NCI-H82 (cell line): ENCODE results near the gene GSTM5.
"Not testable (repeated sequence)": the region's sequence is repeated elsewhere in the genome, so short reads cannot be mapped to it uniquely, and the experiment has no call there.

Experiments
- DNase-seq: peaks from one replicate; lab custom pipeline; 2025; lab: John Stamatoyannopoulos, UW

GSTM5 gene

GRCh38 chr1:109697066-109697465, 15.0 kb upstream of the GSTM5 start:
- no peak for DNase-seq

DNA sequence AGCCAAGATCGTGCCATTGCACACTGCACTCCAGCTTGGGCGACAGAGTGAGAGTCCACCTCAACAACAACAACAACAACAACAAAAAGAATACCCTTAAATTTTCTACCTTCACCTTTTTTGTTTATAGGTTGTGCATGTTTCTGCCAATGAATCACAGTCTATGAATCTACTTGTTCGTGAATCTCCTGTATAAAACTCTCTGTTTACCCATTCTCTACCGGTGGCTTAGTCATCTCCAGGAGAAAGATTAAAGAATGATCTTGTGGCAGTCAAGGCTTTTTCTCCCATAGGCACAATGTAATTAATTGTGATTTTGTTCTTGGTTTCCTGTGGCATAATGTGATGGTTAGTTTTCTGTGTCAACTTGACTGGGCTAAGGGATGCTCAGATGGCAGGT, 14.2 kb upstream of the GSTM5 start:
- not testable (repeated sequence) for DNase-seq

- DNase-seq: not testable (repeated sequence)
These were observed 9.1 kb upstream of the GSTM5 start for GRCh38 chr1:109702940-109703339.

GRCh38 chr1:109704173-109704572, 7.9 kb upstream of the GSTM5 start:
- DNase-seq: no peak

- no peak for DNase-seq
These were observed 6.6 kb upstream of the GSTM5 start for GRCh38 chr1:109705411-109705810.

- not testable (repeated sequence) for DNase-seq
These were observed 3.1 kb upstream of the GSTM5 start for GRCh38 chr1:109708949-109709348.

DNA sequence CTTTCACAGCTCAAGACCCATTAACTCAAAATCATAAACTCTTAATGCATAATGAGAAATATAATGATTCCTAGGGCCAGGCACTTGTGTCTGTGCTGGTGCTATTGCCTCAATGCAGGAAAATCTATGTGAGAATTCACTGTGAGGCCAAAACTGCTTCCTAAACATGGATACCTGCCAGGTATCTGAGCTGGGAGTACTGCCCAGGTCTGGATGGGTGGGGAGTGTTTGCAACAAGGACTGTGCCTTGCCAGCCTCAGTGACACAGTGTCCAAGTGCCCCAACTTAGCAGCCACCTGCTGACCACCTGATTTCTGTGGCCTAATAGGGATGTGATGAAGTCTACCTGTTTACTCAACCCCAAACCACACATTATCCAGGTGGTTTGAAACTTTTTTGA, 2.2 kb upstream of the GSTM5 start:
- DNase-seq: not testable (repeated sequence)

DNA sequence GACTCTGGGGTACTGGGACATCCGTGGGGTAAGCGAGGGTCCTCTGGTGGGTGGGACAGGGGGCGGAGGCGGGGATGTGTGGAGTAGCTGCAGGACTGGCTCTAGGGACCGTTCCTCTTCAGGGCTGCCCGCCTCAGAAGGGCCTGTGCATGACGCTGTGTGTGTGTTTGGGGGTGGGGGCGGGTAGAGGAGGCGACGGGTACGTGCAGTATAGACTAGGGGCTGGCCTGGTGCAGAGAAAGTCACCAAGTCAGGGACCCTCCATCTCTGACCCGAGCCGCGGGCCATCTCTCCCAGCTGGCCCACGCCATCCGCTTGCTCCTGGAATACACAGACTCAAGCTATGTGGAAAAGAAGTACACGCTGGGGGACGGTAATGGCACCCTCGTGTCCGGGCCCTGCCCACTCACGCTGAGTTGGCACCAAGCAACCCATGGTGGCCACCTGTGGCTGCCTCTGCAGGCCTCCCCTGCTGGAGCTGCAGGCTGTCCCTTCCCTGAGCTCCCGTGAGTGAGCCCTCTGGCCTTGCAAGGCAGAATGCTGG, 342 bp downstream of the GSTM5 start:
- DNase-seq: no peak

DNA sequence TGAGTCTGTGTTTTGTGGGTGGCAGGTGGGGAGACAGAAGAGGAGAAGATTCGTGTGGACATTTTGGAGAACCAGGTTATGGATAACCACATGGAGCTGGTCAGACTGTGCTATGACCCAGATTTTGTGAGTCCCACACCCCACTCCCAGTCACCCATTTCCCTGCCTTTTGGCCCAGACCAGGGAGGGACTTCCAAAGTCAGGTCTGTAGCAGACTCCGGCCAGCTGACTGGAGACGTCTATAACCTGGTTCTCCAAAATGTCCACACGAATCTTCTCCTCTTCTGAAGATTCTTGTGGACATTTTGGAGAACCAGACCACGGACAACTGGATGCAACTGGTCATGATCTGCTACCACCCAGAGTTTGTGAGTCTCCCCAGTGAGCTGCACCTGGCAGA, 1.6 kb downstream of the GSTM5 start:
- DNase-seq: no peak

DNA sequence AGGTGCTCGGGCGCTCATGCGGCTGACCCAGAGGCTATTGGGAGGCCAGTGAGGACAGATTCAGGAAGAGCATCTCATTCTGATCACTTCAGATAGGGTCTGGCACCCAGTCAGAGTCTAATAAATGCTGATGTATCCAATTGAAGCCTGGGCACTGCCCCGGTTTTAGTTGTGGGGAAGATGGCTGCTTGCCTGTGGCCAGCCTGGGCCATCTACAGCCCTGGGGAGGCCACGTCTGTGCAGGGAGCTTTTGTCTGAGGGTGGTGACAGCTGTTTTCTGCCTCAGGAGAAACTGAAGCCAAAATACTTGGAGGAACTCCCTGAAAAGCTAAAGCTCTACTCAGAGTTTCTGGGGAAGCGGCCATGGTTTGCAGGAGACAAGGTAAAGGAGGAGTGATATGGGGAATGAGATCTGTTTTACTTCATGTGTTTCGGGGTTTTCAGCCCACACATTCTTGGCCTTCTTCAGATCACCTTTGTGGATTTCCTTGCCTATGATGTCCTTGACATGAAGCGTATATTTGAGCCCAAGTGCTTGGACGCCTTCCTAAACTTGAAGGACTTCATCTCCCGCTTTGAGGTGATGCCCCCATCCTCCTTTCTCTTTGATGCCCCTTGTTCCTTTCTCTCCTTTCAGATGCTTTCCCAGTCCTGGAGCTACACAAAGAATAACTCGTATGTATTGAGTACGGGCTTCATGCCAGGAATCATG, 2.8 kb downstream of the GSTM5 start:
- no peak for DNase-seq

DNA sequence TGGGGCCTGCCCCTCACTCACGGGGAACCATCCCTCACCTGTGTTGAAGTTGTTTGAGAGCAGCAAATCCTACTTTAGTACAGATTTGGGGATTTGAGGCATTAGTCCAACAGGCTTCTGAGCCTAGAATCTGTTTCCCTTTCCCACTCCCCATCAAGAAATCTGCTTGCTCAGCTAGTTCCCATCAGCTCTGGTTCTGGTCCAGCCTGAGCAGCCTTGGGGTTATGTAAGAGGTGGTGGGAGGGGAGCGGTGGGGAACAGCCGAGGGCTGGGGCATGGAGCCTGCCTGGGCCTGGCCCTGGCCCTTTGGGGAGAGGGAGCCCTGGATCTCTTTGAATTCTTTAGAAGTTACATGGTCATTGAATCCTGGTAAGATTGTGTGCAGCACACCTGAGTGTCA, 4.1 kb downstream of the GSTM5 start:
- no peak for DNase-seq

DNA sequence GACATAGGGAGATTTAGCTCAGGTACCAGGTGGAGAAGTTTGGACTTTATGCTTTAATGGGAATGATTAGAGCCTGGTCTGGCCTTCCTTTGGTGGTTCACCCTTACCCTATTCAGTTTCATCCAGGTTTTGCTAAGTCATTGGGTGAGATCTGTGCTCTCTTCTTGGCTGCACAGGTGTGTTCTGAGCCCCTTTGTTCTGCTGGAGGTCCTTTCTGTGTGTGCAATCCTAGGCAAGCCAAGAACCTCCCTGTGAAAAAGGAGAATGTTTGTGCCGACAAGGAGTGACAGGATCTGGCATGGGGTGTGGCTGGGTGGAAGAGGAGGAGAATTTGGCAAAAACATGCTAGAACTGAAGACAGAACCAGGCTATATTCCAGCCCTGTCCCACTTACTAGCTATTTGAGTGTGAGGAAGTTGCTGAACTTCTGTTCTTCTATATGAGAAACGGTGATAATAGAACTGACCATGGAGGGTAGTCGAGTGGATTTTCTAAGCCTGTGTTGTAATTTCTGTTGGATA, 4.6 kb downstream of the GSTM5 start:
- no peak for DNase-seq

DNA sequence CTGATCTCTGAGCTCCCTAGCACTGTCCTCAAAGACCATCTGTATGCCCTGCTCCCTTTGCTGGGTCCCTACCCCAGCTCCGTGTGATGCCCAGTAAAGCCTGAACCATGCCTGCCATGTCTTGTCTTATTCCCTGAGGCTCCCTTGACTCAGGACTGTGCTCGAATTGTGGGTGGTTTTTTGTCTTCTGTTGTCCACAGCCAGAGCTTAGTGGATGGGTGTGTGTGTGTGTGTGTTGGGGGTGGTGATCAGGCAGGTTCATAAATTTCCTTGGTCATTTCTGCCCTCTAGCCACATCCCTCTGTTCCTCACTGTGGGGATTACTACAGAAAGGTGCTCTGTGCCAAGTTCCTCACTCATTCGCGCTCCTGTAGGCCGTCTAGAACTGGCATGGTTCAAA, 5.7 kb downstream of the GSTM5 start:
- DNase-seq: no peak

GRCh38 chr1:109718495-109718894, 6.4 kb downstream of the GSTM5 start:
- DNase-seq: no peak

- no peak for DNase-seq
These were observed 7.3 kb downstream of the GSTM5 start for GRCh38 chr1:109719337-109719837.

DNA sequence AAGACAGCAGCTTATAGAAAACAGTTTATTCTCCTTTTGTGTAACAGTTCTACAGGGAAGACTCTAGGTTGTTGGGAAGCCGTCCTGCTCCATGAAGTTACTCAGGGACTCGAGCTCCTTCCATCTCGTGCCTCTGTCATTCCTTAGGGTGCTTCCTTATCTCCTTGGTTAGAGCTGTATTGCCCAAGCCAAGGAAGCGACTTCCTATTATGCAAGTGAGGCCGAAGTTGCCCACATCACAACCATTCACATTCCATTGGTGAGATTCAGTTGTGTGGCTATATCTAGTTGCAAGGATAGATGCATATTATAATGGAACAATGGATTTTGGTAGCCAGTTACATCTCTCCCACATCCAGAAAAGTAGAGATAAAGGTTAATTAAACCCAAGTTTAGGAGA, 9.0 kb downstream of the GSTM5 start:
- no peak for DNase-seq

- DNase-seq: no peak
These were observed 9.9 kb downstream of the GSTM5 start for GRCh38 chr1:109721971-109722370.

GRCh38 chr1:109722908-109723691, 11.0 kb downstream of the GSTM5 start:
- no peak for DNase-seq

DNA sequence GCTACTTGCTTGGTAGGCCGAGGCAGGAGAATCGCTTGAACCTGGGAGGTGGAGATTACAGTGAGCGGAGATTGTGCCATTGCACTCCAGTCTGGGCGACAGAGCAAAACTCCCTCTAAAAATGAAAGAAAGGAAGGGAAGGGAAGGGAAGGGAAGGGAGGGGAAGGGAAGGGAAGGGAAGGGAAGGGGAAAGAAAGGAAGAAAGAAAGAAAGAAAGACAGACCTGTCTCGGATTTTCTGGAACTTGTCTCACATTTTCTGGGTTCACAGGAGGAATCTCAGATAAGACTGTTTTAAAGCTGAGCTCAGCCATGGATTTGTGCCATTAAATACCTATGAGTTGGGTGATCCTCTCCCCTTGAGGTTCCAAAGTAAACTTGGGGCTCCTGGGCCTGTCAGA, 12.9 kb downstream of the GSTM5 start:
- no peak for DNase-seq

GRCh38 chr1:109725510-109725909, 13.5 kb downstream of the GSTM5 start:
- no peak for DNase-seq

- no peak for DNase-seq
These were observed 14.0 kb downstream of the GSTM5 start for GRCh38 chr1:109726007-109726406.

DNA sequence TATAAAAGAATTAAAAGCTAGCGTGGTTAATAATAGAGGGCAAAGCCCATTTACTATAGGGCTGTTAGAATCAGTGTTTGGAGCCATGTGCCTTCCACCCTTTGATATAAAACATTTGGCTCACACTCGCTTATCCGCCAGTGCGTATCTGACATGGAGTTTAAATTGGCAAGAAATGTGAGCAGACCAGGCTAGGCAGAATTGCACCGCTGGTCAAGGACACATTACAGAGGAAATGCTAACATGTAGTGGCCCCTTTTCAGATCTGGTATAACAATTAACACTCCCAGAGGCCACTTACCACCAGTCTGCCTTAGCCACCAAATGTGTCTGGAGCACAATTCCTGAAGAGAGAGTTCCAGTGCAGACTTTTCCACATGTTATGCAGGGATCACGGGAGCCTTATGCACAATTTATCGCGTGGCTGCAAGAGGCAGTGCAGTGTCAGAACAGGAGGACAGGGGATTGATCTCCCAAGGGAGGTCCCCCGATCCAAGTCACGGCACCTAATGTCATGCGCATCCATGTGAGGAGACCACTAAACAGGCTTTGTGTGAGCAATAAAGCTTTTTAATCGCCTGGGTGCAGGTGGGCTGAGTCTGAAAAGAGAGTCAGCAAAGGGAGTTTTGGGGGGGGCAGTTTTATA, 14.8 kb downstream of the GSTM5 start:
- DNase-seq: peak; percentile 23
